Endothelial cell of umbilical vein (primary cell): ENCODE results near the gene ANXA4.

ENCODE experiments used
- CTCF ChIP-seq, 2 donors: IDR thresholded peaks; 1 replicate in 1 of 2; 2 replicates in 1 of 2; pipeline ENCODE4 v1.5.1; 2011; ENCODE audit warnings: low read length in 2 of 2, mild to moderate bottlenecking in 2 of 2, moderate library complexity in 2 of 2, control low read depth in 1 of 2, inconsistent platforms in 1 of 2, low read depth in 1 of 2; ENCODE audit not compliant: insufficient read depth in 1 of 2; ENCODE audit errors: extremely low read depth in 1 of 2
- EZH2 ChIP-seq: IDR thresholded peaks from 2 replicates; pipeline ENCODE4 v1.6.1; 2012; ENCODE audit warnings: borderline replicate concordance, low read depth, mild to moderate bottlenecking, moderate library complexity, low read length, inconsistent platforms; ENCODE audit not compliant: severe bottlenecking
- JUN ChIP-seq: IDR thresholded peaks from 2 replicates; pipeline ENCODE4 v1.6.1; 2011; ENCODE audit warnings: borderline replicate concordance, low read depth; ENCODE audit not compliant: insufficient read length, insufficient read depth
- MAX ChIP-seq: IDR thresholded peaks from 2 replicates; pipeline ENCODE4 v1.6.1; 2011; ENCODE audit not compliant: insufficient read depth, insufficient read length
- MYC ChIP-seq: IDR thresholded peaks from one replicate; pipeline ENCODE4 v1.6.1; 2011; ENCODE audit warnings: mild to moderate bottlenecking, low read depth, low read length
- POLR2A ChIP-seq: IDR thresholded peaks from 2 replicates; pipeline ENCODE4 v1.6.1; 2012; ENCODE audit warnings: low read depth, mild to moderate bottlenecking, control low read depth, low read length
- POLR2AphosphoS5 ChIP-seq: IDR thresholded peaks from 2 replicates; pipeline ENCODE4 v1.6.1; 2012; ENCODE audit warnings: low read depth, mild to moderate bottlenecking, control low read depth, low read length, moderate library complexity; ENCODE audit not compliant: insufficient read depth

GRCh38 chr2:69785358-69785757, 43.4 kb downstream of the ANXA4 start:
- TF ChIP-seq POLR2AphosphoS5 (no peak), CTCF (IDR thresholded peaks at IDR 0.05; ENCODE audit: extremely low read depth in 1 of 2, insufficient read depth in 1 of 2, low read depth in 1 of 2, low read length in 2 of 2) (no peak), EZH2 (no peak), JUN (no peak), POLR2A (no peak), MYC (no peak), MAX (no peak)
